KMS-11 (cell line): Measurements from ENCODE around the gene DUSP5.

Source experiments
- H2AFZ ChIP-seq: fragments of 200-600 bp; sonication (generic); 2 replicates; pipeline ENCODE4 v1.6.1; 2016; ENCODE audit warnings: antibody characterized with exemption, mixed run types, low read depth
- H3K27ac ChIP-seq: fragments of 200-600 bp; sonication (generic); 2 replicates; pipeline ENCODE4 v1.6.1; 2016; ENCODE audit warnings: mild to moderate bottlenecking, mixed run types
- H3K27me3 ChIP-seq: fragments of 200-600 bp; sonication (generic); 2 replicates; pipeline ENCODE4 v1.6.1; 2017; ENCODE audit warnings: mild to moderate bottlenecking, low read depth, mixed run types, moderate library complexity; ENCODE audit not compliant: insufficient read depth
- H3K36me3 ChIP-seq: fragments of 200-600 bp; sonication (generic); 2 replicates; pipeline ENCODE4 v1.6.1; 2017; ENCODE audit warnings: mild to moderate bottlenecking, mixed run types; ENCODE audit not compliant: insufficient read depth
- H3K4me1 ChIP-seq: fragments of 200-600 bp; sonication (generic); 2 replicates; pipeline ENCODE4 v1.6.1; 2016; ENCODE audit warnings: mild to moderate bottlenecking, low read depth, mixed run types; ENCODE audit not compliant: poor library complexity, severe bottlenecking
- H3K4me2 ChIP-seq: fragments of 200-600 bp; sonication (generic); 2 replicates; pipeline ENCODE4 v1.7.0; 2016; ENCODE audit warnings: mild to moderate bottlenecking, mixed run types
- H3K4me3 ChIP-seq: fragments of 200-600 bp; sonication (generic); IDR thresholded peaks from 2 replicates; pipeline ENCODE4 v1.6.1; 2017; ENCODE audit warnings: low read depth, low read length, mixed read lengths; ENCODE audit not compliant: insufficient read depth
- H3K79me2 ChIP-seq: fragments of 200-600 bp; sonication (generic); 2 replicates; pipeline ENCODE4 v1.6.1; 2016; ENCODE audit warnings: low read depth, mixed run types; ENCODE audit not compliant: insufficient read depth
- H3K9ac ChIP-seq: fragments of 200-600 bp; sonication (generic); 2 replicates; pipeline ENCODE4 v1.6.1; 2016; ENCODE audit warnings: mild to moderate bottlenecking, mixed run types
- H4K20me1 ChIP-seq: fragments of 200-600 bp; sonication (generic); 2 replicates; pipeline ENCODE4 v1.6.1; 2016; ENCODE audit warnings: mild to moderate bottlenecking, mixed run types; ENCODE audit not compliant: insufficient read depth
- TF ChIP-seq, protein P1 (sequence below): fragments of 200-600 bp; sonication (generic); conservative IDR thresholded peaks from 2 replicates; pipeline ENCODE4 v1.6.1; 2017; ENCODE audit warnings: low read depth, mild to moderate bottlenecking, antibody characterized with exemption, low read length, moderate library complexity, mixed read lengths

The DUSP5 gene

DNA sequence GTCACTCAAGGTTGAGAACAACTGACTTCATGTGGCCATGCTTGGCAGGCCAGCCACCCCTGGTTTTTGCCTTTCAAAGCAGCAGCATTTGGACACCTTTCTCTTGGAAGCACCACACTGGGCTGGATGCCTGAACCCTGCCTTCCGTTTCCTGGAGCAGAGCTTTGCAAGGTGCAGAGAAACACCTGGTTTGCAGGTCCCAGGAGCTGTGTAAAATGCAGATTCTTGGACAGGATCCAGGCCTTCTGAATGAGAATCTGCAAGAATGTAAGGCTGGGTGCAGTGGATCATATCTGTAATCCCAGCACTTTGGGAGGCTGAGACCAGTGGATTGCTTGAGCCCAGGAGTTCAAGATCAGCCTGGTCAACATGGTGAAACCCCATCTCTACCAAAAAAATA is 18.0 kb upstream of the DUSP5 start:
- TF ChIP-seq, protein P1, sequence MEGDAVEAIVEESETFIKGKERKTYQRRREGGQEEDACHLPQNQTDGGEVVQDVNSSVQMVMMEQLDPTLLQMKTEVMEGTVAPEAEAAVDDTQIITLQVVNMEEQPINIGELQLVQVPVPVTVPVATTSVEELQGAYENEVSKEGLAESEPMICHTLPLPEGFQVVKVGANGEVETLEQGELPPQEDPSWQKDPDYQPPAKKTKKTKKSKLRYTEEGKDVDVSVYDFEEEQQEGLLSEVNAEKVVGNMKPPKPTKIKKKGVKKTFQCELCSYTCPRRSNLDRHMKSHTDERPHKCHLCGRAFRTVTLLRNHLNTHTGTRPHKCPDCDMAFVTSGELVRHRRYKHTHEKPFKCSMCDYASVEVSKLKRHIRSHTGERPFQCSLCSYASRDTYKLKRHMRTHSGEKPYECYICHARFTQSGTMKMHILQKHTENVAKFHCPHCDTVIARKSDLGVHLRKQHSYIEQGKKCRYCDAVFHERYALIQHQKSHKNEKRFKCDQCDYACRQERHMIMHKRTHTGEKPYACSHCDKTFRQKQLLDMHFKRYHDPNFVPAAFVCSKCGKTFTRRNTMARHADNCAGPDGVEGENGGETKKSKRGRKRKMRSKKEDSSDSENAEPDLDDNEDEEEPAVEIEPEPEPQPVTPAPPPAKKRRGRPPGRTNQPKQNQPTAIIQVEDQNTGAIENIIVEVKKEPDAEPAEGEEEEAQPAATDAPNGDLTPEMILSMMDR, result no peak
- Histone ChIP-seq H3K9ac (no peak overlapping the region), H3K27ac (no peak overlapping the region), H3K79me2 (no peaks in the 10 kb centered on the region), H3K4me2 (no peak overlapping the region), H3K36me3 (no peaks in the 10 kb centered on the region), H3K27me3 (no peaks in the 10 kb centered on the region), H4K20me1 (no peaks in the 10 kb centered on the region), H3K4me3 (no peak overlapping the region), H3K4me1 (no peaks in the 10 kb centered on the region), H2AFZ (no peak overlapping the region)

DNA sequence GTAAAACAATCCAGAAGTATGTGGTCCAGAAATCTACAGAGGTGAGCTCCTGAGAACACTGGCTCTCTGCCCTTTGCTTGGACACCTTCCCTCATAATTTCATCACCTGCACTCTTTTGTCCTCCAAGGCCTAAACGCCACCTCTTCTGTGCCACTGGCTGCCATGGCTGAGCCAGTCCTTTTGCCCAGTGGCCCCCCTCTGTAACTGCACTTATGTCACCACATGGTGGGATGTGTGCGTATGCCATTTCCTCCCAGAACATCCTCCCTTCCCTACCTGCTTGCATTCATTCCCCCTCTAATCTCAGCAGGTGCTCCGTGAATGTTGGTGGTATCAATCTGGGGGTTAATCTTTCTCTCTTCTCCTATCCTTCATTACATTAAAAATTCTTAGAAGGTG is 17.3 kb upstream of the DUSP5 start:
- no peaks in the 10 kb centered on the region for H3K36me3 ChIP-seq
- H3K4me1 ChIP-seq, result no peaks in the 10 kb centered on the region
- no peak overlapping the region for H3K4me3 ChIP-seq
- H3K79me2 ChIP-seq, result no peaks in the 10 kb centered on the region
- H3K27ac ChIP-seq, result no peak overlapping the region
- no peaks in the 10 kb centered on the region for H3K27me3 ChIP-seq
- H2AFZ ChIP-seq, result no peak overlapping the region
- no peak overlapping the region for H3K9ac ChIP-seq
- TF ChIP-seq, protein P1, result no peak
- H3K4me2 ChIP-seq, result no peak overlapping the region
- no peaks in the 10 kb centered on the region for H4K20me1 ChIP-seq

DNA sequence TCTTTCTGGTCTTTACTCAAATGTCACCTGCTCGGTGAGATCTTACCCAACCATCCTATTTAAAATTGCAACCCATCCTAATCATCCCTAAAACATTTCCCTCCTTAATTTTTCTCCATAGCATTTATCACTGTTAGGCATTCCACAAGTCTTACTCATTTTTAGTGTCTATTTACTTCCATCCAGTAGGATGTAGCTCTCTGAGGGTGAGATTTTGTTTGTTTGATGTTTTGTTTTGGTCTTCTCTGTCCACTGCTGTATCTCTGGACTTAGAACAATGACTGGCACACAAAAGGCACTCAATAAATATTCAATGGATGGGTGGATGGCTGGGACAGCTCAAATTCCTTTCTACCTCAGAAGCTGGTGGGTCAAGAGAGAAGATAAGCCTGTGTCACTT is 15.8 kb upstream of the DUSP5 start:
- Histone ChIP-seq H3K79me2 (no peaks in the 10 kb centered on the region), H3K36me3 (no peaks in the 10 kb centered on the region), H4K20me1 (no peaks in the 10 kb centered on the region), H3K27ac (no peak overlapping the region), H3K4me1 (peaks cover under 1% of the 10 kb centered on the region), H3K27me3 (no peaks in the 10 kb centered on the region), H3K4me3 (no peak overlapping the region), H2AFZ (no peak overlapping the region), H3K4me2 (no peak overlapping the region), H3K9ac (no peak overlapping the region)
- TF ChIP-seq, protein P1, result no peak

DNA sequence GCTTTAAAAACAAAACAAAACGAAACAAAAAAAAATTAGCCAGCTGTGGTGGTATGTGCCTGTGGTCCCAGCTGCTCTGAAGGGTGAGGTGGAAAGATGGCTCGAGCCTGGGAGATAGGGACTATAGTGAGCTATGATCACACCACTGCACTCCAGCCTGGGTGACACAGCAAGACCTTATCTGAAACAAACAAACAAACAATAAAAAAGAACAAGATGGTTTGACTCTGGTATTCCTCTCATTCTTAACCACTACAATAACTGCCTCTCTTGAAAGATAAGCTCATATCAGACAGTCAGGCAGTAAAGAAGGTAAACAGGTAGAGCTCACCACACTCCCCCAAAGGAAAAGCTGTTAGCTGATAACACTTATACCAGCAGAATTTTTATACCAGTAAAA is 14.1 kb upstream of the DUSP5 start:
- no peaks in the 10 kb centered on the region for H3K79me2 ChIP-seq
- no peak overlapping the region for H3K27ac ChIP-seq
- TF ChIP-seq, protein P1, result no peak

More for the DNA sequence above, 14.1 kb upstream of the DUSP5 start:
- H4K20me1 ChIP-seq, result no peaks in the 10 kb centered on the region
- H3K4me2 ChIP-seq, result no peak overlapping the region
- H3K4me1 ChIP-seq, result peaks cover 6% of the 10 kb centered on the region
- no peaks in the 10 kb centered on the region for H3K27me3 ChIP-seq
- no peak overlapping the region for H3K9ac ChIP-seq
- no peak overlapping the region for H3K4me3 ChIP-seq
- H2AFZ ChIP-seq, result no peak overlapping the region
- no peaks in the 10 kb centered on the region for H3K36me3 ChIP-seq
